ENCODE measurements around the gene ETV1.

Gene ETV1

GRCh38 chr7:13989126-13989948, at the start of gene ETV1:
Gene ETV1, minus strand, starts transcription at chr7:13989666. Its CDS starts 614 bp downstream, at chr7:13989052.
- no peak for DNase-seq (ENCODE audit: low spot score)

GRCh38 chr7:14024406-14024805, 34.9 kb upstream of the ETV1 start:
- DNase-seq (ENCODE audit: low spot score) = no peak

GRCh38 chr7:14023838-14024237, 34.4 kb upstream of the ETV1 start:
- no peak for DNase-seq (ENCODE audit: low spot score)

GRCh38 chr7:14023342-14023741, 33.9 kb upstream of the ETV1 start:
- no peak for DNase-seq (ENCODE audit: low spot score)

GRCh38 chr7:14021069-14021468, 31.6 kb upstream of the ETV1 start:
- no peak for DNase-seq (ENCODE audit: low spot score)

GRCh38 chr7:14020339-14020900, 31.0 kb upstream of the ETV1 start:
- DNase-seq (ENCODE audit: low spot score) = no peak

- no peak for DNase-seq (ENCODE audit: low spot score)
Measured at GRCh38 chr7:14018751-14019150, 29.3 kb upstream of the ETV1 start.

GRCh38 chr7:14016950-14017349, 27.5 kb upstream of the ETV1 start:
- DNase-seq (ENCODE audit: low spot score) = no peak

GRCh38 chr7:14013898-14014297, 24.4 kb upstream of the ETV1 start:
- DNase-seq (ENCODE audit: low spot score) = no peak

GRCh38 chr7:14009453-14010418, 20.3 kb upstream of the ETV1 start:
- DNase-seq (ENCODE audit: low spot score) = no peak

- no peak for DNase-seq (ENCODE audit: low spot score)
Measured at GRCh38 chr7:14001139-14001538, 11.7 kb upstream of the ETV1 start.

GRCh38 chr7:14000247-14000646, 10.8 kb upstream of the ETV1 start:
- DNase-seq (ENCODE audit: low spot score) = no peak

- no peak for DNase-seq (ENCODE audit: low spot score)
Measured at GRCh38 chr7:13998866-13999265, 9.4 kb upstream of the ETV1 start.

GRCh38 chr7:13992596-13992964, 3.1 kb upstream of the ETV1 start:
- DNase-seq (ENCODE audit: low spot score) = no peak

GRCh38 chr7:13991791-13992595, 2.5 kb upstream of the ETV1 start:
- no peak for DNase-seq (ENCODE audit: low spot score)

GRCh38 chr7:13990984-13991790, 1.7 kb upstream of the ETV1 start:
- DNase-seq (ENCODE audit: low spot score) = peak; percentile 53

GRCh38 chr7:13990319-13990983, 985 bp upstream of the ETV1 start:
- DNase-seq (ENCODE audit: low spot score) = no peak

- no peak for DNase-seq (ENCODE audit: low spot score)
Measured at GRCh38 chr7:13989949-13990305, 461 bp upstream of the ETV1 start.

GRCh38 chr7:13988731-13989125, 738 bp downstream of the ETV1 start:
- DNase-seq (ENCODE audit: low spot score) = no peak

GRCh38 chr7:13988065-13988464, 1.4 kb downstream of the ETV1 start:
- no peak for DNase-seq (ENCODE audit: low spot score)
